NCI-H1092 treated with DMSO at 0.1 percent for 48 hours (cell line): ENCODE data around the gene TPTE2.
A peak's percentile ranks its signal among the peaks of the same experiment; 100 is the strongest.
"Not testable (repeated sequence)": the region's sequence is repeated elsewhere in the genome, so short reads cannot be mapped to it uniquely, and the experiment has no call there.

Source experiments
- DNase-seq: peaks from one replicate; lab custom pipeline; 2025; lab: John Stamatoyannopoulos, UW

The TPTE2 gene

DNA sequence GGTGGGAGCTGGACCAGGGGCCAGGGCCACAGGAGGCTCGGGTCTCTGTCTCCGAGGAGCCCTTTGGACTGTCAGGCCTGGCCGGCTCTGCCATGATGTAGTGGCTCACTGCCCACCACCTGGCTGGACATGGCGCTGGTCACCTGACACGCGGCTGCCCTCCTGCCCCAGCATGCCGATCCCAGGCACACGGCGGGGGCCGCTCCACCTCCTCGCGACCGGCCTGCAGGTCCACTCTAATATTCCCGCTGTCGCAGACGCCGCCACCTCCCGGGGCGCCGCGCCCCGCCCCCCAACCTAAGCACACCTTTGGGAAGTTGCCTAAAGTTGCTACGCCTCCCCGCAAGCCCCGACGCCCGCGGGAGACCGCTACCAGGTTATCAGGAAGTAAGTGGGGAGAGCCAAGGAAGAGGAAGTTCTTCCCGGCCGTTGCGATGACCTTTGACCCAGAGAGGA is at the start of gene TPTE2:
Gene TPTE2 (minus strand): TSS at position 406 of the 456 bp plus-strand sequence. CDS start 58,298 bp downstream, outside the sequence.
- not testable (repeated sequence) for DNase-seq

DNA sequence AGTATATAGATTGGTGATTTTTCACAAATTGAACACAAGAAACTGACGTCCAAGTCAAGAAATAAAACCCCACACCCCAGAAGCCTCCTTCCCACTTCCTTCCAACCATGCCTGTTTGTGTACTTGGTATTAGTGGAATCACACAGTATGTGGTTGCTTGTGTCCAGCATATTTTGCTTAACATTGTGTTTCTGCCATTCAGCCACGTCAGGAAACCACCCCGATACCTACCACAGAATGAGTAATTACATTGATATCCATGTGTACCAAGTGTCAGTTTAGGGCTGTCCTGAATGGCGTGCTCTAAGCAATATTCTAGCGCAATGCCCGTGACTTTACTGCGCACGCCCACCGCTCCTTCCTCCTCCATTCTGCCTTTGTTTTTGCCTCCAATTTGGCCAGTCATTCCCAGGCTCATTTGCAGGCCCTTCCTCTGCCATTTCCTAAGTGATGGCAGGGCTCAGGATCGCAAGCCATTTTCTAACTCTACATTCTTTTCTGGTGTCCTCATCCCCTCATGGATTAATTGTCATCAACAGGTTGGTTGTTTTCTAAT is 46.3 kb upstream of the TPTE2 start:
- DNase-seq: no peak

DNA sequence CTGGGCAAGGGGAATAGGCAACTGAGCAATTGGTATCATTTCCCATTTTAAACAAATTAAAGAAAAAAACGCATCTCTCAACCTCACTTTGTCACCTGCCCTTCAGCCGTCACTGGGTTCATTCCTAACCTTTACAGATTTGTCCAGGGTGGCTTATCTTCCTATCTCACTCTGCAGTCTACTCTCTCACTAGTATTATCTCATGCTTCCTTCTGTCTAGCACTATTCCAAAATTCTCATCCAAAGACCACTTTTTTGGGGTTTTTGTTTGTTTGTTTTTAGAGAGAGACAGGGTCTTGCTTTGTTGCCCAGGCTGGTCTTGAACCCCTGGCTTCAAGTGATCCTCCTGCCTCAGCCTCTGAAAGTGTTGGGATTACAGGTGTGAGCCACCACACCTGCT is 45.4 kb upstream of the TPTE2 start:
- DNase-seq: no peak

DNA sequence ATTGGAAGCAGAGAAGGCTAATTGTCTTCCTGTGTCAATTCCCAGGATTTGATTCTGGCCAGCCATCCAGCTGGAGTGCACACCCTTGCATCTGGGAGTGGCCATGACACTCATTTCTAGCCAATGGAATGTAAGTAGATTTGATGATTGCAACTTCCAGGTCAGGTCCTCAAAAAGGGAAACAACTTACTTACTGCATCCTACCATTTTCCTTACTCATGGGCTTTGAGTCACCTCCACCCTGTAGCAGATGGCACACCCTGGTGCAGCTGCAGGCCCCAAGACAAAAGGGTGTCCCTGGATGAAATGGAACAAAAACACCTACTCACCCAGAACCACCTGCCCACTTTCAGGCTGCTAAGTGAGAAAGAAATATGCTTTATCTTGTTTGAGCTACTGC is 44.8 kb upstream of the TPTE2 start:
- no peak for DNase-seq

DNA sequence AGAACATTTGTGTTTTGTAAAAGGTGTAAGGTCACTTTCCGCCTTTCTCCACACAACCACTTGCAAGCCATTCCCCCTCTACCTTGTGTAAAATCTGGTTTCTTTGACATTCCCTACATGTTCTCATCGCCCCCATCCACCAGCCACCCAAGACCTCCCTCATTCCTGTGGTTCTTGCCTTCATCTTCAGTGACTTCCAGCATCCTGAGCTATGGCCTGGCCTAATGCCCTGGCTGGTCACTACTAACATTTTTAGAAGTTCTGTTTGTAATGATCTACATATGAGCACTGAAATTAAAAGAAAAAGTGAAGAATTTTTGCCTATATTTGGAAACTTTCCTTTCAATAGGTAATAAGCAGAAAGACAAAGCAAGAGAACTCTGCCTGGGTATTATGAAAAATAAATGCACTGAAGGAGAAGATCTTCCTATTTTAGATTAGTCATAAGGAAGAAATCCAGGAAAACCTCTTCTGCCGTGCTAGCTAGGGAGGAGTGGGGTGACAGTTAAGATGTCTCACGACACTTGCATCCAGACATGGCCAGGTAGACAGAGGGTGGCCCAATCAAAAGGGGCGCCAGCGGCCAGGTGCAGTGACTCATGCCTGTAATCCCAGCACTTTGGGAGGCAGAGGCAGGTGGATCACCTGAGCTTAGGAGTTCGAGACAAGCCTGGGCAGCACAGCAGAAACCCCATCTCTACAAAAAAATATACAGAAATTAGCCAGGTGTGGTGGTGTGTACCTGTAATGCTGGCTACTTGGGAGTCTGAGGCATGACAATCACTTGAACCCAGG is 44.0 kb upstream of the TPTE2 start:
- DNase-seq: no peak

DNA sequence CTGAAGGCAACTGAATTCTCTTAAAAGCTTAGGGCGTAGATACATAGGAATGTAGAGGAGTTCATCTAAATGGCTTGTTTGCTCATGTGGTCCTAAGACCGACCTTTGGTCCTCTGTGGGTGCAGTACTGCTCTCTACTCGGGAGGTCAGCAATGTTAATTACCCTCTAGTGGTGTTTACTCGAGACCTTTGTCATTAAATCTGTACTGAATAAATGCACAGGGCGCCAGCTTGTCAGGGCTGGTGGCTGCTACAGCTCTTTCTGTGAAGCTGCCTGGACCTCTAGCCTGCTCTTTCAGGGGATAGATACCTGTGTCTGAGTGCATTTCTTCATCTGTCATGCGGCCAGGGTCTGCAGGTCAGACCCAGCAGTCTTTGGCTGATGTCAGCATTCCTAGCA is 43.0 kb upstream of the TPTE2 start:
- DNase-seq: no peak

DNA sequence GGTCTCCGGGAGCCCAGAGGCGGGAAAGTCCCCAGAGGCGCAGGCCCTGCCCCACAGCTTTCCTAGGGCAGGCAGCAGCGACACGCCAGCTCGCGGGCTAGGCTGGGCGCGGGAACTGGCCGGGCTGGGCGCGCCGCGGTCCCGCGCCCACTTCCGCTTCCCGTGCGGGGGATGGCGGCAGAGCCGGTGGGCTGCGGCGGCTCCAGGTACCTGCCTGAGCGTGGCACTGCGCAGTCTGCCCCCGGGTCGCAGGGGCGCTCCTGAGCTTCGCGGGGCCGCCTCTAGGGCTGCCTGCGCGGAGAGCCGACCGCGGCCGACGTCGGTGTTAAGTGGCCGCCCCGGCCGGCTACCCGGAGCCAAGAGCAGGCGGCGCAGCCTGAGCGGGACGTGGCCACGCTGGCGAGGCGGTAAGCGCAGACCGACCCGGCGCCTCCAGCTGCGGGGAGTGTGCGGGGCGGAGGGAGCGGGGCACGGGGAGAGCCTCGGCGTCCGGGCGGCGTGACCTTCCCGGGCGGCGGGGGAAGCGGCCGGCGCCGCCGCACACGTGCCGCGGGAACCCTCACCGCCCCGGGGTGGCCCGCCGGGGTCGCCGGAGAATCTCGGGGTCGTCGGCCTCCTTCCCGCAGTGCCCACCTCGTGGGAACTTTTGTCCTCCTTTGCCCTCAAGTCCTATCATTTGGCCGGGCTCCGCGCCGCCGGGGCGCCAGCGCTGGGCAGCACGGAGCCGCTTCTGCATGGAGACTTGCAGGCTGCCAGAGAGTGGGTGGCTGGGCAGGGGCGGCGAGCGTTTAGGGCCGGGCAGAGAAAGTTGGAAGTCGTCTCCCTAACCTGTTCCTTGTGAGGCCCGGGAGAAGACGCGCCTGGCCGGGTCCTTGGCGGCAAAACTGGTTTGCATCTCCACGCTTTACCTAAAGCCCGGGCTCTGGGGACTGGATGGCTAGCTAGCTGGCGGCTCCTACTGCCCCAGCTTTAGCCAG is 40.7 kb upstream of the TPTE2 start:
- DNase-seq: peak; percentile 60

DNA sequence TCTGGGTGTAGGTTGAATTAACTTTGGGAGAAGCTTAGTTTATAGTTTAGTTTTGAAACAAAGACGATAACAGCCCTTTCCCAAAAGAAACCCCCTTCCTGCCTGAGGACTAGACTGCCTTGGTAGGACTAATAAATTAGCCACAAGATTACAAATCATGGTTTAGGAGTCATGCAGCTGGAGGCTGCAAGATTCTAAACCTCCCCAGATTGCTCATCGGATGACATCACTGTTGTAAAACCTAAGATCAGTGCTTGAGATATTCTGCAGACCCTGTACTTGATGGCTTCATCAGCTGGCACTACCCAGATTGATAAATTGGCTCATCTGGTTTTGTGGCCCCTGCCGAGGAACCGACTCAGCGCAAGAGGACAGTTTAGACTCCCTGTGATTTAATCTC is 36.2 kb upstream of the TPTE2 start:
- DNase-seq: no peak

DNA sequence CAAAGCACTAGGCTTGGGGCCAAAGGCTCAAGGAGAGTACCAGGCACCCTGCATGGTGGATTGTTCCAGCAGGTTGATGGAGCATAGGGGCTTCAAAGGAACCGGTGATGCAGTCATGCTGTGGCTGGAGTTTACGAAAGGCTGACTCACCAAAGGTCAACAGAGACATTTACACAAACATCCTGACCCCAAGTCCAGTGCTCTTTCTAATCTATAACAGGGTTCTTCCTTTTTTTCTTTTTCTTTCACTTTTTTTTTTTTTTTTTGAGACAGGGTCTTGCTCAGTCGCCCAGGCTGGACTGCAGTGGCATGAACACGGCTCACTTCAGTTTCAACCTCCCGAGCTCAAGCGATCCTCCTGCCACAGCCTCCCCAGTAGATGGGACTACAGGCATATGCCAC is 35.6 kb upstream of the TPTE2 start:
- no peak for DNase-seq

DNA sequence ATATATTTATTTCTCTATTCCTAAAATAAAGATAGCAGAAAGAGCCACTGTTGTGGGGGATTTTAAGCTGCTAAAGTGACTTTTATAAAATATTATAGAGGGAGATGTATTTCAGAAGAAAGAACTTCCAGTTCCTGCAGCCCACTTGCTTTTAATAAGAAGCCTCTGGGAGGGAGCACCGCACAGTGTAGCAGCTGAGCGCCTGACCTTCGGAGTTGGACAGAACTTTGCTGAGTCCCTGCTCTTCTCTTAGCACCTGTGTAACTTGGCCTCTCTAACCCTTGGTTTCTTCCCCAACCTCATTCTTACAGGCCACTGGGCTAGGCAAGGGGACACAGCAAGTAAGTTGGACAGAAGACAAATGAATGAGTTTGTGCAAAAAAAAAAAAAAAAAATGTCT is 34.8 kb upstream of the TPTE2 start:
- DNase-seq: no peak

DNA sequence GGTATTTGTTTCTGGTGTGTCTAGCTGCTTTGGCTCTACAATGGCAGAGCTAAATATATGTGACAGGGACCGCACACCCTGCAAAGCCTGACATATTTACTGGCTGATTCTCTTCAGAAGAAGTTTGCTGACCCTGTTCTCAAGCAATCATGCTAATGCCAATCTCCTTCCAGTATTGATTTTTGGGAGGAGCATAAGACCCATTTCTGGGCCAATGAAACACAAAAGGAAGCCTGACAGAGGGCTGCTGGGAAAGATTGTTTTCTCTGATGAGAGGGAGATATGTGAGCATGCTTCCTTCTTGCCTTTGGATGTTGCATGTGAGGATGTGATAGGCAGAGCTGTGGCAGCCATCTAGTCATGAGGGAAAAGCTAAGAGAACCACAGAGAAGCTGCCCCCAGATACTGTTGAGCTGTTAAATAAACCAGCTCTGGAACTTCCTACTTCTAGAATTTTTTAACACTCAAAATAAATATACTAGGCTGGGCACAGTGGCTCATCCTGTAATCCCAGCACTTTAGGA is 31.4 kb upstream of the TPTE2 start:
- DNase-seq: no peak

DNA sequence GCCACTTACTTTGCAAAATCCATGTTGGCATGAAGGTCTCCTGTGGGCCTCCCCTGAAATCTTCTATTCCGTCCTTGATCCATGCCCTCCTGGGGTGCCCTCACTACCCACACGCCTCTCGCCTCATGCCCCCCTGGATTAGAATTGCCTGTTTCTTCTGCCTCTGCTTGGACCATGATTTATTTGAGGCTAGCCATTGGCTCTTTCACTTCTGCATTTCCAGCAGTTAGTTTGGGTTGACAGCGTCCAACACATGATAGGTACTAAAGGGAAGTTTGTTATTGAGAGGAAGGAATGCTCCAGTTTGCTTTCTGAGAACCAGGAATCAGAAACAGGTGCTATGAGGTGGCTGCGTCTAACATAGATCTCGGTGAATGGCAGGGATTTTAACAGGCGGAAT is 30.5 kb upstream of the TPTE2 start:
- no peak for DNase-seq

DNA sequence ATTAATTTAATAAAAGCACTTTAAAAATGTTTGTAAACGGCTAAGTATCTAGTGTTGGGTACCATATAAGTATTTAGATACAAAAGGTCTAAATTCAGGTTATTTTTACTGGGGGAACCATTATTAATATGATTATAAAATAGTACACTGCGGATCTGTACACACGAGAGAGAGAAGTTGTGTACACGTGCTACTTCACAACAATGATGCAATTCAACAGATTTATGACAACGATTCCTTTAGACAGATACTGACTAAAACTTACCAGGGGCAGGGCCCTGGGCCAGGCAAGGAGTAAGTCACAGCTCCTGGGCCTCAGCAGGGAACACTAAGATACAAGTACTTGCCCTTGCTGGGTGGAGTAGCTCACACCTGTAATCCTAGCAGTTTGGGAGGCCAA is 29.1 kb upstream of the TPTE2 start:
- no peak for DNase-seq

DNA sequence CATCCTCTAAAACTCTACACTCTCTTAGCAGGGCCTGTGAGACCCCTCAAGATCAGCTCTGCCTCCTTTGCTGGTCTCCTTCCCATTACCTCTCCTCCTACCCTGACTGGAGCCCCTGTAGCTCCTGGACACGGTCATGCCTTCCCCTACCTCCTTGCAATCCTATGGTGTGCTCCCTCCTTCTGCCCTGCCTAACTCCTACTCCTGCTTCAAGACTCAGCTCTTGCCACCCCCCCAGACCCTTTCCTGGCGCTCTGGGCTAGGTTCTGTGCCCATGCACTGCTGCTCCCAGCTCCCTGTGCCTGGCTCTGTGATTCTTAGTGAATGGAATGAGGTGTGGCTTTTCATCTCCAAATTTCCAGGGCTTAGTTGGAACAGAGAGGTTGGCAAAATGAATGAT is 28.0 kb upstream of the TPTE2 start:
- DNase-seq: no peak

DNA sequence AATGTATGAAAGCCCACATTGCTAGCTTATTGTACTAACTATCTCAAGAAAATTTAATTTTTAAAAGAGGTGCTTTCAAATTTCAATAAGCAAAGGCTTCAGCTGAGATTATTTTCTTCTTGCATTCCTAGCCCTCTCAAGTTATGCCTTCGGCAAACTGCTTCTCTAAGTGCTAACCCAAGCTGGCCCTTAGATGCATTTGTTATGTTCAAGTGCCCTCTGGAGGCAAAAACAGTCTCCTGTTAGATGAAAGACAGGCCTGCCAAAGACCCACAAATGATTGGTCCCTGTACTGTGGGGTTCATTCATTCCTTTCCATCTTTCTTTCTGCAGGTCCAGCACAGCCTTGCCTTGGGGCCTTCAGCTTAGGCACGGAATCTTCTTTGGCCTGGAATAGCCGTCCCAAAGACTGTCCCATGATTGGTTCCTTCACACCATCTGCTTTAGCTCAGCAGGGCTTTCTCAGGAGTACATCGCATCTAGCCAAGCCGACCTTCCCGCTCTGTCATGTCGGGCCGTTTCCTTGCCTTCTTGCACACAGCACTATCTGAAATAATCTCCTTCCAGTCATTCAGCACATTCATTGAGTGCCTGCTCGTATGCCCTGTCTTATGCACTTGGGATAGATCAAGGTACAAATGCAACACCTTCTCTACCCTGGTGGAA is 26.4 kb upstream of the TPTE2 start:
- DNase-seq: peak; percentile 35

DNA sequence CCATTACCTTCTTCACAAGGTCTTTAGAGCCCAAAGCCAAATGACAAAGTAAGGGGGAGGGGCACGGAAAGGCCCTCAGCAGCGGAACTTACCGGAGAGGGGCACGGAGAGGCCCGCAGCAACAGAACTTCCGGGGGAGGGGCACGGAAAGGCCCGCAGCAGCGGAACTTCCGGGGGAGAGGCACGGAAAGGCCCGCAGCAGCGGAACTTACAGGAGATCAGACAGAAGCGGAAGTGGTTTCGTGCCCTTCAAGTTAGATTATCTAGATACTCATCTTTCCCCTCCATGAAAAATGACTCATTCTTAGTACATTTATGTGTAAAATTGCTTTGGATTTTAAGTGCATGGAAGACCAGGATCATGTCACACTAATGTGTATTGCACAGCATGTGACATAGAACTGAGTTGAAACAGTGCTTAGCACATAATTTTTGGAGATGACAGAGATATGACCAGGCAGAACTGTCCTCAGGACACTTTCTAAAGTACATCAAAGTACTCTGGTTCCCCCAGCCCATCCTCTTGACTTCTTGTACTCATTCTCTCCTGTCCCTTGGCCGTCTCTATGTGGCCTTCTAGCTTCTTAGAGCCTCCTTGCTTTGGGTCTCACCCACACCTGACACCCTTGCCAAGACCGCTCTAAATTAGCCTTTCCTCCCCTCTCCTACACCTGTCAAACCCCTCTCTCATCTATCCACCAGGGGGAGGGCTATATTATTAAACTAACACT is 25.7 kb upstream of the TPTE2 start:
- no peak for DNase-seq

DNA sequence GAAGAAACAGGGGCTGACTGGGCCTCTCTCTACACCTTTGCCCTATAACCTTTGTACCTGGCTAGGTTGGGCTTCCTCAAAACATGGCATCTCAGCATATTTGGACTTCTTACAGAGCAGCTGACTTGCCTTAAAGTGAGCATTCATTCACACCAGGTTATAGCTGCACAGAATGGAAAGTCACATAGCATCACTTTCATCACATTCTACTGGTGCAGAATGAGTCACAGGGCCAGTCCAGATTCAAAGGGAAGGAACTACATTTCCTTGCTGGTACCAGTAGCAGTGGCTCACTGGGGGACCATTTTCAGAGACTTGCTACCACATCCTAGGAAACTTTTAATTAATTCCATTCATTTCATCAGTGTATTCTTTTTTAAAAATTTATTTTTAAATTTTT is 20.3 kb upstream of the TPTE2 start:
- DNase-seq: no peak

DNA sequence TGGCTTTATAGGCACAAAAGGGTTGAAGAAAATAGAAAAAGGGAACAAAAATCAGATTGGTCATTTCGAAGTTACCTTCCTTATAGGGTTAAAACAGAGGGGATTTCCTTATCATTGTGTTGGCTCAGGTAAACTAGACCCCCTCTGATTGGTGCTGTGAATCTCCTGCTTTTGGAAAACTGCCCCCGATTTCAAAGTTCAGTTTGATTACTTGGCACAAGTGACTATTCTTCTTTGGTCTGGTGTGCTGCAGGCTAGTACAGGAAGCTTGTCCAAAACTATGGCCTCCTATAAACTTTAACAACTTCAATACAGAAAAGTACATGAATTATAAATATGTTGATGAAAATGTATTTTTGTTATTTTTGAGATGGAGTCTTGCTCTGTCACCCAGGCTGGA is 13.9 kb upstream of the TPTE2 start:
- DNase-seq: no peak

DNA sequence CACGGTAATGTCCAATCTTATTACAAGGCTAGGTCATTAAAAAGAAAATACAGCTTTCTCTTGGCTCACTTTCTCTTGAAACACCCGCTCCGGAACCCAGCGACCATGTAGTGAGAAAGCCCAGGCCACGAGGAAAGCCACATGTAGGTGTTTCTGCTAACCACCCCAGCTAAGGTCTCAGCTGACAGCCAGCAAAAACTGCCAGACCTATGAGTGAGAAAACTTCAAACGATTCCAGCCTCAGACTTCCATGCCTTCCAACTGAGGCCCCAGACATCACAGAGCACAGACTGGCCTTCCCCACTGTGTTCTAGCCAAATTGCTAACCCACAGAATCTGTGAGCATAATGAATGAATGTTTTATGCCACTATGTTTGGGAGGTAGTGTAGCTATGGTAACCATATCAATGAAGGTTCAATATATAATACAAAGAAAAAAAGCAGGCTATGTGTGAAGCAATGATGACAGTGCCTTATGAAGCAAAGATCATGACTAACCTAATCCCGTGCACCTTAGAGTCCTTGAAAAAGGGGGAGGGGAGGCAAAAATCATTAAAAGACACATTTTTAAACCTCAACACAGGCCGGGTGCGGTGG is 11.9 kb upstream of the TPTE2 start:
- no peak for DNase-seq

DNA sequence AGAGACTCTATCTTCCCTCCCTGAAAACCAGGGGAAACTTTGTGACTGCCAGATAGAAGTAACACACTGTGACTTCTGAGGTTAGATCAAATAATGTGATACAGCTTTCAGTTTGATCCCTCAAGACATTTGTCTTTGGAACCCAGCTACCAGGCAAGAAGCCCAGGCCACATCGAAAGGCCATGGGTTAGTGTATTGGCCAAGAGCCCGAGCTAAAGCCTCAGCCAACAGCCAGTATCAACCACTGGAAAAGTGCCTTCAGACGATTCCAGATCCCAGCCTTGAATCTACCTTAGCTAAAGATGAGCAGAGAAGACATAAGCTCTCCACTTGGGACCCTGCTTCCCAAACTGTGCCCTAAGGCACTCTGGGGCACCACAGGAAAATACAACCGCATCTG is 10.9 kb upstream of the TPTE2 start:
- DNase-seq: no peak
